MCF 10A (cell line): ENCODE measurements around the gene GSK3A. TPM values are rescaled to one million over a fixed set of nuclear protein-coding genes. Genes with fewer than 3 reads are reported as not detected.

ENCODE experiments used
- BruUV-seq: library from RNA; stranded (reverse); fragments of 400-500 nt; replicated peaks from 2 replicates; lab custom pipeline; 2021; lab: Mats Ljungman, UMichigan
- CTCF ChIA-PET: fragments of 300-600 bp; sonication (Branson Sonifier 250); formaldehyde crosslinking; extraction: SDS; loops from one replicate; lab custom pipeline; 2021; ENCODE audit warnings: antibody characterized with exemption, inconsistent platforms; lab: Yijun Ruan, JAX
- POLR2A ChIA-PET: fragments of 300-600, 350-650 bp; sonication (Branson Sonifier 250); formaldehyde crosslinking; extraction: SDS; loops from one replicate; lab custom pipeline; 2020; ENCODE audit warnings: antibody characterized with exemption, inconsistent platforms; lab: Yijun Ruan, JAX
- DNase-seq: peaks from one replicate; pipeline ENCODE4 v3.0.0-alpha.2; 2018; ENCODE audit not compliant: unreplicated experiment
- H3K27ac Mint-ChIP-seq: one replicate; pipeline ENCODE4 v1.8.0; 2022; ENCODE audit warnings: mild to moderate bottlenecking, low read depth, mixed read lengths; ENCODE audit not compliant: unreplicated experiment
- H3K27me3 Mint-ChIP-seq: one replicate; pipeline ENCODE4 v1.8.0; 2022; ENCODE audit warnings: mixed read lengths; ENCODE audit not compliant: insufficient read depth, unreplicated experiment
- H3K36me3 Mint-ChIP-seq: one replicate; pipeline ENCODE4 v1.8.0; 2022; ENCODE audit warnings: mild to moderate bottlenecking, moderate library complexity, mixed read lengths; ENCODE audit not compliant: insufficient read depth, unreplicated experiment
- H3K4me1 Mint-ChIP-seq: one replicate; pipeline ENCODE4 v1.8.0; 2022; ENCODE audit warnings: mixed read lengths; ENCODE audit not compliant: insufficient read depth, unreplicated experiment
- H3K4me3 Mint-ChIP-seq: one replicate; pipeline ENCODE4 v1.8.0; 2022; ENCODE audit warnings: mild to moderate bottlenecking, moderate library complexity, mixed read lengths; ENCODE audit not compliant: unreplicated experiment
- H3K9me3 Mint-ChIP-seq: one replicate; pipeline ENCODE4 v1.8.0; 2022; ENCODE audit warnings: mixed read lengths; ENCODE audit not compliant: unreplicated experiment
- CTCF ChIP-seq: fragments of 200-600 bp; IDR thresholded peaks from one replicate; pipeline ENCODE4 v1.8.0; 2022; ENCODE audit warnings: antibody characterized with exemption, mild to moderate bottlenecking; ENCODE audit not compliant: unreplicated experiment
- intact Hi-C: fragments of 100-400 bp; cut with micrococcal nuclease; formaldehyde crosslinking; loops from 2 replicates; pipeline ENCODE4 v1.14.1; 2022
- total RNA-seq: library from RNA; stranded (reverse); gene quantifications from 2 replicates; pipeline ENCODE4 v1.2.3, GENCODE V29; 2022

Gene GSK3A
- total RNA-seq, 1 experiment from 2014 or later: 53.5 TPM

GRCh38 chr19:42255766-42256745, 13.7 kb upstream of the GSK3A start:
- H3K4me1 Mint-ChIP-seq: peaks cover 22% of the 10 kb centered on the region
- H3K9me3 Mint-ChIP-seq: no peaks in the 10 kb centered on the region
- CTCF ChIA-PET: interaction anchor here (0.6 to 1.9 kb wide), 4 partner anchors 10 to 39 kb away, joined by 3 to 13 read pairs (median 4); no protein-coding TSS in a partner anchor
- intact Hi-C loops: loop anchor here (2.0 kb wide), 1 partner anchor 13 kb away; the partner anchor contains the start of gene CIC
- no peak for TF ChIP-seq CTCF
- DNase-seq: peak; percentile 60
- H3K27ac Mint-ChIP-seq: peak overlapping the region; percentile 35
- no TSS peak for BruUV-seq
- no peaks in the 10 kb centered on the region for H3K27me3 Mint-ChIP-seq
- H3K36me3 Mint-ChIP-seq: no peaks in the 10 kb centered on the region
- POLR2A ChIA-PET: interaction anchor here (1.0 to 2.0 kb wide), 6 partner anchors 9 to 46 kb away, joined by 3 to 22 read pairs (median 10); partner anchors contain the start of genes CIC, GSK3A and PAFAH1B3
- H3K4me3 Mint-ChIP-seq: peak overlapping the region; percentile 85

GRCh38 chr19:42254850-42255765, 12.7 kb upstream of the GSK3A start, which contains the start of gene ERF:
Gene ERF, minus strand, starts transcription at chr19:42255128. Its CDS starts 129 bp downstream, at chr19:42254999.
- intact Hi-C loops: loop anchor here (2.0 kb wide), 1 partner anchor 14 kb away; the partner anchor contains the start of gene CIC

GRCh38 chr19:42254089-42254849, 11.9 kb upstream of the GSK3A start:
- DNase-seq: peak; percentile 73
- intact Hi-C loops: loop anchor here (2.0 kb wide), 1 partner anchor 15 kb away; the partner anchor contains the start of gene CIC
- Mint-ChIP-seq H3K36me3 (no peaks in the 10 kb centered on the region), H3K4me3 (peak overlapping the region; percentile 85), H3K27me3 (no peaks in the 10 kb centered on the region), H3K4me1 (peaks cover 22% of the 10 kb centered on the region), H3K27ac (peak overlapping the region; percentile 35), H3K9me3 (no peaks in the 10 kb centered on the region)
- ChIA-PET POLR2A (interaction anchor here (0.6 to 1.8 kb wide), 2 partner anchors 22 to 25 kb away, joined by 3 to 9 read pairs; no protein-coding TSS in a partner anchor), CTCF (no interaction called here)
- TF ChIP-seq CTCF: no peak
- TSS peak; percentile 72 for BruUV-seq

More at GRCh38 chr19:42254850-42255765, 12.7 kb upstream of the GSK3A start, which contains the start of gene ERF:
- no peak for TF ChIP-seq CTCF
- peak within 1 kb of the TSS; percentile 35 for H3K27ac Mint-ChIP-seq
- no peaks in the 10 kb centered on the region for H3K36me3 Mint-ChIP-seq
- POLR2A ChIA-PET: interaction anchor here (1.0 to 2.0 kb wide), 6 partner anchors 8 to 47 kb away, joined by 3 to 22 read pairs (median 10); partner anchors contain the start of genes CIC, GSK3A and PAFAH1B3
- H3K27me3 Mint-ChIP-seq: no peaks in the 10 kb centered on the region
- H3K4me3 Mint-ChIP-seq: peak within 1 kb of the TSS; percentile 85
- peak; percentile 94 for DNase-seq
- H3K9me3 Mint-ChIP-seq: no peaks in the 10 kb centered on the region
- BruUV-seq: no TSS peak
- CTCF ChIA-PET: interaction anchor here (0.7 to 1.9 kb wide), 3 partner anchors 16 to 40 kb away, joined by 3 to 13 read pairs (median 3); no protein-coding TSS in a partner anchor
- peaks cover 22% of the 10 kb centered on the region for H3K4me1 Mint-ChIP-seq
